OCI-LY3 (cell line): Measurements from ENCODE around the gene SDK1.

Experiments
- CTCF ChIP-seq: fragments of 200-600, 300-600 bp; sonication (generic); IDR thresholded peaks from 2 replicates; pipeline ENCODE4 v1.5.1; 2014; ENCODE audit warnings: antibody characterized with exemption, low read length, low read depth
- EZH2phosphoT487 ChIP-seq: fragments of 200-600 bp; shearing (Covaris generic); IDR thresholded peaks from 2 replicates; pipeline ENCODE4 v1.6.1; 2018; ENCODE audit warnings: antibody characterized with exemption, mixed run types, low read depth

GRCh38 chr7:4226524-4226882 is 925.5 kb downstream of the SDK1 start:
- TF ChIP-seq CTCF = no peak
- TF ChIP-seq EZH2phosphoT487 = no peak
